ENCODE results near the gene ALKBH2. TPM values are rescaled to one million over a fixed set of nuclear protein-coding genes. Genes with fewer than 3 reads are reported as not detected.

ALKBH2 gene
- polyA plus RNA-seq, 3 donors: 3.7 to 13.0 (median 4.5) TPM

DNA sequence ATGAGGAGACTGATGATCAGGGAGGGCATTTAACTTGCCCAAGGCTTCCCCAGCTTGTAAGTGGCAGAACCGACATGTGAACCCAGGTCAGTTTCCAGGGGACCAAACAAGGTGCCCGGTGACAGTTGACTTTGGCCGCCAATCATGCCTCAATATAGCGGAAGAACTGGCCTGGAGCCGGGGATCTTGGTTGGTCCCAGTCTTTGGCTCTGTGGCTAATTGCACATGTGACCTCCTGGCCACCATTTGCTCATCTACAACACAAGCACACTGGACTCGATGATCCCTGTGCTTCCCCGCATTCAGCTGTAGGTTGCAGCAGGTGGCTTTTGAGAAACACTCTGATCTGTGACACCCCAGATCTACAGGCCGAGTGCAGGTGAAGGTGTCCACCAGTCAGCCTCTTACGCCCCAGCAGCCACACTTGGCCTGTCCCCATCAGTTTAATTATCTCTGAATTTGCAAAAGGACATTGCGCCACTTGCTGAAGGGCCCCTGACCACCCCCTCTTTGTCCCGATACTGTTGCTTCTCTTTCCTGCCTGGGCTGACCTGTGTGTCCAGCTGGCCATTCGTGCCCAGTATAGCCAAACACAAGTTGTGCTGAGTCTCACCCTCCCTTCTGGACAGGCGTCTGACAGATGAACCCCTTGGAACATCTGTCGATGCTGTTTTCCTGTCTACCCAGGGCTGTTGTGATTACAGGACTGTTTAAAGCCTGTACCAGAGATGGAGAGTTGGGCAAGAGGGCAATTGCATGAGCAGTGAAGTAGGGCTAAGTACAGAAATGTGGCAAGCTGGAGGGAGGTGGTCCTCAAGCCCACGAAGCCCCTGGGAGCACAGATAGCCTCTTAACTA, 37.3 kb upstream of the ALKBH2 start:
- Histone ChIP-seq H3K9me3 (replicated peaks in 1 of 2; ENCODE audit: control insufficient read depth in 1 of 2, insufficient read depth in 1 of 2, low read length in 2 of 2) (no peaks in the 10 kb centered on the region), H3K27me3 (ENCODE audit: control insufficient read depth in 2 of 2, insufficient read depth in 2 of 2, low read length in 2 of 2) (no peaks in the 10 kb centered on the region), H3K36me3 (replicated peaks in 1 of 2; ENCODE audit: control insufficient read depth in 1 of 2, insufficient read depth in 2 of 2, low read length in 2 of 2) (no peaks in the 10 kb centered on the region), H3K4me1 (ENCODE audit: control insufficient read depth in 1 of 2, insufficient read depth in 2 of 2, low read length in 2 of 2) (no peaks in the 10 kb centered on the region), H4K20me1 (ENCODE audit: insufficient read depth, low read length) (no peaks in the 10 kb centered on the region), H3K4me3 (replicated peaks in 1 of 3; ENCODE audit: low read depth in 2 of 3, low read length in 3 of 3) (no peak overlapping the region), H2AFZ (ENCODE audit: insufficient read depth, low read depth, low read length, poor library complexity, severe bottlenecking) (no peak overlapping the region), H3K79me2 (ENCODE audit: insufficient read depth, low read length) (no peaks in the 10 kb centered on the region), H3K4me2 (replicated peaks; ENCODE audit: extremely low read depth, low read length, poor library complexity, severe bottlenecking) (no peak overlapping the region), H3K9ac (ENCODE audit: insufficient read depth, low read length, poor library complexity, severe bottlenecking) (no peak overlapping the region), H3K27ac (ENCODE audit: low read depth in 1 of 2, low read length in 2 of 2) (no peak overlapping the region)
- Mint-ChIP-seq H3K27me3 (ENCODE audit: low read depth in 3 of 3) (peaks cover 0 to 2% (median 0%) of the 10 kb centered on the region in 3 donors), H3K4me3 (no peak overlapping the region), H3K9me3 (peaks cover 0 to 1% (median 0%) of the 10 kb centered on the region in 7 donors), H3K27ac (no peak overlapping the region), H3K36me3 (no peaks in the 10 kb centered on the region), H3K4me1 (no peaks in the 10 kb centered on the region)
- no peak for DNase-seq
- TF ChIP-seq, protein P1, sequence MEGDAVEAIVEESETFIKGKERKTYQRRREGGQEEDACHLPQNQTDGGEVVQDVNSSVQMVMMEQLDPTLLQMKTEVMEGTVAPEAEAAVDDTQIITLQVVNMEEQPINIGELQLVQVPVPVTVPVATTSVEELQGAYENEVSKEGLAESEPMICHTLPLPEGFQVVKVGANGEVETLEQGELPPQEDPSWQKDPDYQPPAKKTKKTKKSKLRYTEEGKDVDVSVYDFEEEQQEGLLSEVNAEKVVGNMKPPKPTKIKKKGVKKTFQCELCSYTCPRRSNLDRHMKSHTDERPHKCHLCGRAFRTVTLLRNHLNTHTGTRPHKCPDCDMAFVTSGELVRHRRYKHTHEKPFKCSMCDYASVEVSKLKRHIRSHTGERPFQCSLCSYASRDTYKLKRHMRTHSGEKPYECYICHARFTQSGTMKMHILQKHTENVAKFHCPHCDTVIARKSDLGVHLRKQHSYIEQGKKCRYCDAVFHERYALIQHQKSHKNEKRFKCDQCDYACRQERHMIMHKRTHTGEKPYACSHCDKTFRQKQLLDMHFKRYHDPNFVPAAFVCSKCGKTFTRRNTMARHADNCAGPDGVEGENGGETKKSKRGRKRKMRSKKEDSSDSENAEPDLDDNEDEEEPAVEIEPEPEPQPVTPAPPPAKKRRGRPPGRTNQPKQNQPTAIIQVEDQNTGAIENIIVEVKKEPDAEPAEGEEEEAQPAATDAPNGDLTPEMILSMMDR (IDR thresholded peaks at IDR 0.05): no peak
- intact Hi-C loops (cut with micrococcal nuclease): loop anchor here in 1 of 2 donors (5.0 kb wide), 1 partner anchor 262 kb away; no protein-coding TSS in a partner anchor
- WGBS (ENCODE audit: insufficient coverage): 81% methylated on average over 13 of the region's 15 CpGs

DNA sequence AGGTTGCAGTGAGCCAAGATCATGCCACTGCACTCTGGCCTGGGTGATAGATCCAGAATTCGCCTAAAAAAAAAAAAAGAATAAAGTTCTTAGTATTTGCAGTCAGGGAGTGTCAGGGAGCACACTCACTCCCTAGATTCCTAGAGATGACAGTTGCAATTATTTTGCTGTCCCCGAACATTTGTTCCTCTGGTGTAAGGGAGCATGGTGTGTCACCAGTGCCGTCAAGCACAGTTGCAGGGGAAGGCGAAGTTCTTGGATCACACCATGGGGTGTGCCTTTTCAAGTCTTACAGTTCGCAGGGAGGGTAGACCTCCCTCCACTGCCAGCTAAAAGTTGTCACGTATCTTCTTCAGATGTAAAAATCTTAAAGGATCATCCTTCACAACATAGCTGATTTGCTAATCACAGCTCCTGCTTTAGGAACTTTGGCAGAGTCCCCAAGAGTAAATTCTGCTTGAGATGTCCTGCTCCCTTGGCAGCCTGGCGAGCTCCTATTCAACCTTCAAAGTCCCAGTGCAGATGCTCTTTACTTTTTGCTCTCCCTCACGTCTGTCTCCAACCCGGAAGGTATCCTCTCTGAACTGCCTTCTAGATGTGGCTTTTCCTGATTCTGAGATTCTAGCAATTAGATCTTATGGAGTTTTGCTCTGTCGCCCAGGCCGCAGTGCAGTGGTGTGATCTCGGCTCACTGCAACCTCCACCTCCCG, 34.4 kb upstream of the ALKBH2 start:
- Histone ChIP-seq H3K27me3 (ENCODE audit: control insufficient read depth in 2 of 2, insufficient read depth in 2 of 2, low read length in 2 of 2) (no peaks in the 10 kb centered on the region), H2AFZ (ENCODE audit: insufficient read depth, low read depth, low read length, poor library complexity, severe bottlenecking) (no peak overlapping the region), H3K4me1 (ENCODE audit: control insufficient read depth in 1 of 2, insufficient read depth in 2 of 2, low read length in 2 of 2) (no peaks in the 10 kb centered on the region), H3K4me3 (replicated peaks in 1 of 3; ENCODE audit: low read depth in 2 of 3, low read length in 3 of 3) (no peak overlapping the region), H3K36me3 (replicated peaks in 1 of 2; ENCODE audit: control insufficient read depth in 1 of 2, insufficient read depth in 2 of 2, low read length in 2 of 2) (no peaks in the 10 kb centered on the region), H4K20me1 (ENCODE audit: insufficient read depth, low read length) (no peaks in the 10 kb centered on the region), H3K79me2 (ENCODE audit: insufficient read depth, low read length) (no peaks in the 10 kb centered on the region), H3K9me3 (replicated peaks in 1 of 2; ENCODE audit: control insufficient read depth in 1 of 2, insufficient read depth in 1 of 2, low read length in 2 of 2) (no peaks in the 10 kb centered on the region), H3K4me2 (replicated peaks; ENCODE audit: extremely low read depth, low read length, poor library complexity, severe bottlenecking) (no peak overlapping the region), H3K9ac (ENCODE audit: insufficient read depth, low read length, poor library complexity, severe bottlenecking) (no peak overlapping the region), H3K27ac (ENCODE audit: low read depth in 1 of 2, low read length in 2 of 2) (no peak overlapping the region)
- Mint-ChIP-seq H3K4me1 (no peaks in the 10 kb centered on the region), H3K9me3 (no peaks in the 10 kb centered on the region), H3K4me3 (no peak overlapping the region), H3K36me3 (no peaks in the 10 kb centered on the region), H3K27ac (no peak overlapping the region), H3K27me3 (ENCODE audit: low read depth in 3 of 3) (no peaks in the 10 kb centered on the region)
- TF ChIP-seq, protein P1 (IDR thresholded peaks at IDR 0.05): no peak
- DNase-seq: no peak
- intact Hi-C loops (cut with micrococcal nuclease): no loop called here
- WGBS (ENCODE audit: insufficient coverage): 97% methylated on average over 10 of the region's 13 CpGs
